ENCODE measurements around the gene ZFPM1. TPM values are rescaled to one million over a fixed set of nuclear protein-coding genes. Genes with fewer than 3 reads are reported as not detected.

ZFPM1 gene
- total and polyA plus RNA-seq, 2 experiments from 2014 or later: 0.53 to 2.2 TPM

DNA sequence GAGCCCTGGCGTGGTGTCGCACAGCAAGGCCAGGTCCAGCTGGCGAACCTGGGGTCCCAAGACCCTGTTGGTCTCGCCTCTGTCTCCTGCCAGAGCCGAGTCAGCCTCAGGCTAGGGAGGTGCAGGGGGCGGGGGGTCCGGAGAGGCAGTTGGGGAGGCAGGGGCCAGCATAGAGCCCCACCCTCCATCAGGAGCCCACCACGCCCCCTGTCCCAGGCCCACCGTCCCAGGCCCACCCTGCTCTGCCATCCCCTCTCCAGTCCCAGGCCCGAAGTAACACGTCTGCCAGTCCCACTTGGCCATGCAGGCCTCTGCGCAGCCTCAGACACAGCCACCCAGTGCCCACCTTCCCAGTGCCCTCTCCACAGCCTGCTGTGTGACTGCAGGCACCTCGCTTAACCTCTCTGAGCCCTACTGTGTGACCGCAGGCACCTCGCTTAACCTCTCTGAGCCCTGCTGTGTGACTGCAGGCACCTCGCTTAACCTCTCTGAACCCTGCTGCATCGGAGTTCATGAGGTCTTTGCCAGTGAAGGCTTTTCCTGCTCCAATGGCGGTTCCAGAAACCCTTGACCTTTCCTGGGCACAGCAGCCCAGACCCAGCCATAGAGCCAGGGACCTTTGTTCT lies 41.0 kb upstream of the ZFPM1 start:
- Histone ChIP-seq H3K36me3 (ENCODE audit: insufficient read depth) (no peaks in the 10 kb centered on the region), H4K20me1 (replicated peaks; ENCODE audit: insufficient read depth) (no peaks in the 10 kb centered on the region), H3F3A (replicated peaks; ENCODE audit: low read depth) (no peaks in the 10 kb centered on the region), H3K27ac (ENCODE audit: low read depth) (no peak overlapping the region), H3K9me2 (ENCODE audit: insufficient read depth) (no peaks in the 10 kb centered on the region), H3K4me2 (no peak overlapping the region), H2AFZ (no peak overlapping the region), H3K27me3 (ENCODE audit: insufficient read depth) (no peaks in the 10 kb centered on the region), H3K4me1 (ENCODE audit: insufficient read depth) (no peaks in the 10 kb centered on the region), H3K4me3 (no peak overlapping the region), H3K79me2 (replicated peaks; ENCODE audit: insufficient read depth) (no peaks in the 10 kb centered on the region)
- no peaks in the 10 kb centered on the region for H3K9me3 Mint-ChIP-seq
- DNase-seq (ENCODE audit: low spot score): no peak
- H3K4me3 Mint-ChIP-seq: no peak overlapping the region
- no peaks in the 10 kb centered on the region for H3K36me3 Mint-ChIP-seq (ENCODE audit: low read depth)
- no peak overlapping the region for H3K27ac Mint-ChIP-seq
- TF ChIP-seq POLR2AphosphoS5 (IDR thresholded peaks at IDR 0.05; ENCODE audit: low read depth) (no peak), NANOG (IDR thresholded peaks at IDR 0.05; ENCODE audit: borderline replicate concordance) (no peak)
- ATAC-seq: no peak
- H3K27me3 Mint-ChIP-seq (ENCODE audit: insufficient read depth, low read depth, poor library complexity): peaks cover 13% of the 10 kb centered on the region
- no peaks in the 10 kb centered on the region for H3K4me1 Mint-ChIP-seq

DNA sequence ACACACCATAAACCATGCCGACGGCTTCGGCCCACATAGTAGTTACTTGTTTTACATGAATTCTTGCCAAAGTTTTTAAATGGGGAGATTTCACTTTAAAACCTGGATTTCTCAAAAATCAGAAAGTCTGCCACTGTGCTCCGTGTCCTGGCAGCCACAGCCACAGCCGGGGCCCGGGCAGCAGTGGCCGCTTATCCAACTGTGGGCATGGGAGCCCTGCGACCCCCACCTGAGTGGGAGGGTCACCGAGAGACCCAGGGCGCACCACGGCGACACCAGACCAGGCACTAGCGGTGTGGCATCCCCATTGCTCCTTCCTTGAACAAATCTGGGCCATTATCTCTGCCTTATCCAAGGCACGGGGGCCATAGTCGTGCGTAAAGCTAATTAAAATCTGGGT lies 40.3 kb upstream of the ZFPM1 start:
- H3K79me2 ChIP-seq (replicated peaks; ENCODE audit: insufficient read depth): no peaks in the 10 kb centered on the region
- no peak for DNase-seq (ENCODE audit: low spot score)
- H3K9me2 ChIP-seq (ENCODE audit: insufficient read depth): no peaks in the 10 kb centered on the region
- H3K27me3 ChIP-seq (ENCODE audit: insufficient read depth): no peaks in the 10 kb centered on the region
- H3K36me3 Mint-ChIP-seq (ENCODE audit: low read depth): no peaks in the 10 kb centered on the region
- no peak overlapping the region for H3K27ac Mint-ChIP-seq
- H3F3A ChIP-seq (replicated peaks; ENCODE audit: low read depth): no peaks in the 10 kb centered on the region
- peaks cover 13% of the 10 kb centered on the region for H3K27me3 Mint-ChIP-seq (ENCODE audit: insufficient read depth, low read depth, poor library complexity)
- no peaks in the 10 kb centered on the region for H3K4me1 ChIP-seq (ENCODE audit: insufficient read depth)
- H3K4me2 ChIP-seq: no peak overlapping the region
- no peak overlapping the region for H3K4me3 ChIP-seq
- H4K20me1 ChIP-seq (replicated peaks; ENCODE audit: insufficient read depth): no peaks in the 10 kb centered on the region
- no peaks in the 10 kb centered on the region for H3K9me3 Mint-ChIP-seq
- no peak overlapping the region for H3K4me3 Mint-ChIP-seq
- H3K4me1 Mint-ChIP-seq: no peaks in the 10 kb centered on the region
- H3K27ac ChIP-seq (ENCODE audit: low read depth): no peak overlapping the region
- ATAC-seq: no peak
- no peak overlapping the region for H2AFZ ChIP-seq
- no peaks in the 10 kb centered on the region for H3K36me3 ChIP-seq (ENCODE audit: insufficient read depth)
- TF ChIP-seq, protein P1, sequence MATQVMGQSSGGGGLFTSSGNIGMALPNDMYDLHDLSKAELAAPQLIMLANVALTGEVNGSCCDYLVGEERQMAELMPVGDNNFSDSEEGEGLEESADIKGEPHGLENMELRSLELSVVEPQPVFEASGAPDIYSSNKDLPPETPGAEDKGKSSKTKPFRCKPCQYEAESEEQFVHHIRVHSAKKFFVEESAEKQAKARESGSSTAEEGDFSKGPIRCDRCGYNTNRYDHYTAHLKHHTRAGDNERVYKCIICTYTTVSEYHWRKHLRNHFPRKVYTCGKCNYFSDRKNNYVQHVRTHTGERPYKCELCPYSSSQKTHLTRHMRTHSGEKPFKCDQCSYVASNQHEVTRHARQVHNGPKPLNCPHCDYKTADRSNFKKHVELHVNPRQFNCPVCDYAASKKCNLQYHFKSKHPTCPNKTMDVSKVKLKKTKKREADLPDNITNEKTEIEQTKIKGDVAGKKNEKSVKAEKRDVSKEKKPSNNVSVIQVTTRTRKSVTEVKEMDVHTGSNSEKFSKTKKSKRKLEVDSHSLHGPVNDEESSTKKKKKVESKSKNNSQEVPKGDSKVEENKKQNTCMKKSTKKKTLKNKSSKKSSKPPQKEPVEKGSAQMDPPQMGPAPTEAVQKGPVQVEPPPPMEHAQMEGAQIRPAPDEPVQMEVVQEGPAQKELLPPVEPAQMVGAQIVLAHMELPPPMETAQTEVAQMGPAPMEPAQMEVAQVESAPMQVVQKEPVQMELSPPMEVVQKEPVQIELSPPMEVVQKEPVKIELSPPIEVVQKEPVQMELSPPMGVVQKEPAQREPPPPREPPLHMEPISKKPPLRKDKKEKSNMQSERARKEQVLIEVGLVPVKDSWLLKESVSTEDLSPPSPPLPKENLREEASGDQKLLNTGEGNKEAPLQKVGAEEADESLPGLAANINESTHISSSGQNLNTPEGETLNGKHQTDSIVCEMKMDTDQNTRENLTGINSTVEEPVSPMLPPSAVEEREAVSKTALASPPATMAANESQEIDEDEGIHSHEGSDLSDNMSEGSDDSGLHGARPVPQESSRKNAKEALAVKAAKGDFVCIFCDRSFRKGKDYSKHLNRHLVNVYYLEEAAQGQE (IDR thresholded peaks at IDR 0.05; ENCODE audit: unreplicated experiment): no peak
- TF ChIP-seq ZNF114 (CRISPR knock-in tag; IDR thresholded peaks at IDR 0.05): no peak
- TF ChIP-seq, protein P2, sequence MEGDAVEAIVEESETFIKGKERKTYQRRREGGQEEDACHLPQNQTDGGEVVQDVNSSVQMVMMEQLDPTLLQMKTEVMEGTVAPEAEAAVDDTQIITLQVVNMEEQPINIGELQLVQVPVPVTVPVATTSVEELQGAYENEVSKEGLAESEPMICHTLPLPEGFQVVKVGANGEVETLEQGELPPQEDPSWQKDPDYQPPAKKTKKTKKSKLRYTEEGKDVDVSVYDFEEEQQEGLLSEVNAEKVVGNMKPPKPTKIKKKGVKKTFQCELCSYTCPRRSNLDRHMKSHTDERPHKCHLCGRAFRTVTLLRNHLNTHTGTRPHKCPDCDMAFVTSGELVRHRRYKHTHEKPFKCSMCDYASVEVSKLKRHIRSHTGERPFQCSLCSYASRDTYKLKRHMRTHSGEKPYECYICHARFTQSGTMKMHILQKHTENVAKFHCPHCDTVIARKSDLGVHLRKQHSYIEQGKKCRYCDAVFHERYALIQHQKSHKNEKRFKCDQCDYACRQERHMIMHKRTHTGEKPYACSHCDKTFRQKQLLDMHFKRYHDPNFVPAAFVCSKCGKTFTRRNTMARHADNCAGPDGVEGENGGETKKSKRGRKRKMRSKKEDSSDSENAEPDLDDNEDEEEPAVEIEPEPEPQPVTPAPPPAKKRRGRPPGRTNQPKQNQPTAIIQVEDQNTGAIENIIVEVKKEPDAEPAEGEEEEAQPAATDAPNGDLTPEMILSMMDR (conservative IDR thresholded peaks at IDR 0.05; ENCODE audit: low read depth in 2 of 2): no peak
- TF ChIP-seq EZH2 (IDR thresholded peaks at IDR 0.05; ENCODE audit: low read depth, unreplicated experiment): no peak
- no peak for TF ChIP-seq EZH2phosphoT487 (IDR thresholded peaks at IDR 0.05; ENCODE audit: unreplicated experiment)
- no peak for TF ChIP-seq STAT1 (IDR thresholded peaks at IDR 0.05; ENCODE audit: unreplicated experiment)
- TF ChIP-seq POLR2AphosphoS5 (IDR thresholded peaks at IDR 0.05; ENCODE audit: low read depth): no peak
- TF ChIP-seq CREB1 (CRISPR knock-in tag; IDR thresholded peaks at IDR 0.05; ENCODE audit: low read depth): no peak
- TF ChIP-seq, protein P3, sequence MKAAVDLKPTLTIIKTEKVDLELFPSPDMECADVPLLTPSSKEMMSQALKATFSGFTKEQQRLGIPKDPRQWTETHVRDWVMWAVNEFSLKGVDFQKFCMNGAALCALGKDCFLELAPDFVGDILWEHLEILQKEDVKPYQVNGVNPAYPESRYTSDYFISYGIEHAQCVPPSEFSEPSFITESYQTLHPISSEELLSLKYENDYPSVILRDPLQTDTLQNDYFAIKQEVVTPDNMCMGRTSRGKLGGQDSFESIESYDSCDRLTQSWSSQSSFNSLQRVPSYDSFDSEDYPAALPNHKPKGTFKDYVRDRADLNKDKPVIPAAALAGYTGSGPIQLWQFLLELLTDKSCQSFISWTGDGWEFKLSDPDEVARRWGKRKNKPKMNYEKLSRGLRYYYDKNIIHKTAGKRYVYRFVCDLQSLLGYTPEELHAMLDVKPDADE (IDR thresholded peaks at IDR 0.05): no peak
- TF ChIP-seq ZNF331 (CRISPR knock-in tag; IDR thresholded peaks at IDR 0.05; ENCODE audit: low read depth): no peak
- no peak for TF ChIP-seq JUNB (IDR thresholded peaks at IDR 0.05; ENCODE audit: unreplicated experiment)

All from GM23338 (cell line).